Upper lobe of left lung (tissue), 4 donors: ENCODE data around the gene ZNF606.
"Not testable (repeated sequence)": the region's sequence is repeated elsewhere in the genome, so short reads cannot be mapped to it uniquely, and the experiment has no call there.

Experiments used
- CTCF ChIP-seq, 6 experiments: fragments of 450-650 bp in 4 of 6; fragments of 200-600 bp in 2 of 6; sonication (generic) in 2 of 6; IDR thresholded peaks; one replicate each; pipeline ENCODE4 v1.5.1; 2016 to 2019; ENCODE audit warnings: antibody characterized with exemption in 6 of 6
- EP300 ChIP-seq, 4 donors: sonication (generic); formaldehyde crosslinking; IDR thresholded peaks; one replicate each; pipeline ENCODE4 v1.5.1; 2017; ENCODE audit warnings: antibody characterized with exemption in 4 of 4, control low read depth in 2 of 4
- POLR2A ChIP-seq, 4 donors: fragments of 450-650 bp; IDR thresholded peaks; one replicate each; pipeline ENCODE4 v1.5.1; 2016 to 2017; ENCODE audit warnings: antibody characterized with exemption in 4 of 4, mild to moderate bottlenecking in 2 of 4

- TF ChIP-seq EP300, POLR2A, CTCF (IDR thresholded peaks at IDR 0.05): not testable (repeated sequence)
Measured at GRCh38 chr19:58008877-58009276, 6.3 kb upstream of the ZNF606 start.
